Suppressor macrophage (primary cell): ENCODE data around the gene ZNF146.
"Not testable (repeated sequence)": the region's sequence is repeated elsewhere in the genome, so short reads cannot be mapped to it uniquely, and the experiment has no call there.

Experiments used
- DNase-seq, 4 experiments: peaks; one replicate each; pipeline ENCODE4 v3.0.0-alpha.2; 2020 to 2022

Gene ZNF146

GRCh38 chr19:36236304-36236945, 21.5 kb downstream of the ZNF146 start:
- DNase-seq, result no peak

- no peak for DNase-seq
These were observed 22.0 kb downstream of the ZNF146 start for GRCh38 chr19:36236946-36237310.

GRCh38 chr19:36244066-36244465, 29.2 kb downstream of the ZNF146 start:
- DNase-seq, result no peak

- DNase-seq, result no peak
These were observed 30.5 kb downstream of the ZNF146 start for GRCh38 chr19:36245210-36246005.

GRCh38 chr19:36246006-36246481, 31.1 kb downstream of the ZNF146 start:
- no peak for DNase-seq

- DNase-seq, result no peak
These were observed 37.1 kb downstream of the ZNF146 start for GRCh38 chr19:36252047-36252446.

GRCh38 chr19:36254848-36255247, 39.9 kb downstream of the ZNF146 start:
- DNase-seq, result no peak

GRCh38 chr19:36255316-36255715, 40.4 kb downstream of the ZNF146 start:
- DNase-seq, result no peak

GRCh38 chr19:36256064-36256463, 41.2 kb downstream of the ZNF146 start:
- DNase-seq, result no peak

GRCh38 chr19:36256853-36257519, 42.1 kb downstream of the ZNF146 start:
- no peak for DNase-seq

- no peak for DNase-seq
These were observed 42.6 kb downstream of the ZNF146 start for GRCh38 chr19:36257520-36257876.

- DNase-seq, result no peak
These were observed 43.3 kb downstream of the ZNF146 start for GRCh38 chr19:36258028-36258875.

- no peak for DNase-seq
These were observed 44.3 kb downstream of the ZNF146 start for GRCh38 chr19:36259211-36259610.

- no peak for DNase-seq
These were observed 50.2 kb downstream of the ZNF146 start for GRCh38 chr19:36265064-36265463.

- no peak for DNase-seq
These were observed 51.0 kb downstream of the ZNF146 start for GRCh38 chr19:36265856-36266374.

GRCh38 chr19:36266375-36266961, 51.6 kb downstream of the ZNF146 start:
- DNase-seq, result no peak

GRCh38 chr19:36267061-36267845, 52.3 kb downstream of the ZNF146 start:
- no peak for DNase-seq

GRCh38 chr19:36268081-36268480, 53.2 kb downstream of the ZNF146 start:
- DNase-seq, result not testable (repeated sequence)

GRCh38 chr19:36268591-36268990, 53.7 kb downstream of the ZNF146 start:
- not testable (repeated sequence) for DNase-seq

GRCh38 chr19:36269295-36269694, 54.4 kb downstream of the ZNF146 start:
- not testable (repeated sequence) for DNase-seq
